GM18951 (cell line): Measurements from ENCODE around the gene POMGNT1.

Experiments used
- POLR2A ChIP-seq: IDR thresholded peaks from 4 replicates; pipeline ENCODE4 v1.6.1; 2011; ENCODE audit warnings: mild to moderate bottlenecking; ENCODE audit not compliant: insufficient read length, insufficient read depth; ENCODE audit errors: extremely low read depth
- in situ Hi-C: fragments of 300-500 bp; cut with MboI; formaldehyde crosslinking; loops from one replicate; pipeline ENCODE4 v1.12.0; 2022; ENCODE audit warnings: low sequenced_read_pairs, mixed read lengths, inconsistent platforms; ENCODE audit not compliant: unreplicated experiment

POMGNT1 gene

GRCh38 chr1:46221749-46222148, 23.5 kb upstream of the POMGNT1 start:
- in situ Hi-C loops = no loop called here
- no peak for TF ChIP-seq POLR2A

DNA sequence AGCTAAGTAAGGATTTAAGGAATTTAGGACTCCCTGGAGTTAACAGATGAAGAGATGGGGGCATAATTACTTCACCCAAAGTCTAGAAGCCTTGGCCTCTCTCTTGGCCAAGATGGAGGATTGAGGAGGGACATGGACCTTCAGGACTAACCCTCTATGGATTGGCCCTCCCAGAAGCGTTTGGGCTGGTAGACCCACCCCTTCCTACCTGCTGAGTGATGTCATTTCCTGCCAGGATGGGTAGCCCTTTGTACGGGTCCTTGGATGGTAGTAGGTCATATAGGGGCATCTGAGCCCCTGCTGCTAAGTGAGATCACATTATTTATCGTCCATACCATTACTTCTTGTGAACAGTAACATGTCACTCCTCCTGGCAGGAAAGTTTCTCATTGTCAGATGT, 22.6 kb upstream of the POMGNT1 start:
- no peak for TF ChIP-seq POLR2A
- in situ Hi-C loops = no loop called here

- no peak for TF ChIP-seq POLR2A
- in situ Hi-C loops = no loop called here
Observed at GRCh38 chr1:46219551-46220520, 21.6 kb upstream of the POMGNT1 start.

GRCh38 chr1:46218443-46218842, 20.2 kb upstream of the POMGNT1 start:
- in situ Hi-C loops = no loop called here
- TF ChIP-seq POLR2A = no peak

DNA sequence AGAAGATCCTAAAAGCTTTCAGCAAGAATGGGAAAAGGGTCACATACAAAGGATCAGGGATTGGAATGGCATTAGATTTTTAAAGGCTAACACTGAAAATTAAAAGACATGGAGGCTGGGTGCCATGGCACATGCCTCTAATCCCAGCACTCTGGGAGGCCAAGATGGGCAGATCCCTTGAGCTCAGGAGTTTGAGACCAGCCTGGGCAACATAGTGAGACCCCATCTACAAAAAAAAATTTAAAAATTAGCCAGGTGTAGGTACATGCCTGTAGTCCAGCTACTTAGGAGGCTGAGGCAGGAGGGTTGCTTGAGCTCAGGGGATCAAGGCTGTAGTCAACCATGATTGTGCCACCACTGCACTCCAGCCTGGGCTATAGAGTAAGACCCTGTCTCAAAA, 17.3 kb upstream of the POMGNT1 start:
- in situ Hi-C loops = no loop called here

GRCh38 chr1:46211051-46211450, 12.8 kb upstream of the POMGNT1 start:
- in situ Hi-C loops = no loop called here
- TF ChIP-seq POLR2A = no peak

More for the DNA sequence above, 17.3 kb upstream of the POMGNT1 start:
- no peak for TF ChIP-seq POLR2A

DNA sequence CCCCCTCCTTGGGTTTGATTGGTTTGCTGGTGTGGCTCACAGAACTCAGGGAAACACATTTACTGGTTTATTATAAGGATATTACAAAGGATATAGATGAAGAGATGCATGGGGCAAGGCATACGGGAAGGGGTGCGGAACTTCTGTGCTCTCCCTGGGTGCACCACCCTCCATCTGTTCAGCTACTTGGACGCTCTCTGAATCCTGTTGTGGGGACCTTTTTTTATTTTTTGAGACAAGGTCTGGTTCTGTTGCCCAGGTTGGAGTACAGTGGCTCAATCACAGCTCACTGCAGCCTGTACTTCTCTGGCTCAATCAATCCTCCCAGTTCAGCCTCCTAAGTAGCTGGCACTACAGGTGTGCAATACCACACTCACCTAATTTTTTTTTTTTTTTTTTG, 12.3 kb upstream of the POMGNT1 start:
- no peak for TF ChIP-seq POLR2A
- in situ Hi-C loops = no loop called here

DNA sequence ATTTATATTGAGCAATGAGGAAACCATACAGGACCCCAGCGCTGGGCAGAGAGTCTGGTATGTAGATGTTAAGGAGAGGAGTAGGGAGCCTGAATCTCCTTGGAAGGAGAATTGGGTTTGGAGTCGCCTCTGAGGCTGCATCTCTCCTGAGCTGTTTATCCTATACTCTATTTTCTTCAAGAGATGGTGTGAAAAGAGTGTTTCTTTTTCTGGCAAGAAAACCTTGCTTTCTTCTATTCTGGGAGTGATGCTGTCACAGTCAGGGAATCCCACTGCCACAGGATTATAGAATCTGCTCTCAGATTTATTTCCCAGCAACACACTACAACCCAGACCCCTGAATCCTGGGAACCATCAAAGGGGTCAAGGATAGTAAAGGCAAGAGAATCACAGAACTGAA, 8.2 kb upstream of the POMGNT1 start:
- no peak for TF ChIP-seq POLR2A
- in situ Hi-C loops = no loop called here

GRCh38 chr1:46205791-46206190, 7.6 kb upstream of the POMGNT1 start:
- in situ Hi-C loops = no loop called here
- TF ChIP-seq POLR2A = no peak

DNA sequence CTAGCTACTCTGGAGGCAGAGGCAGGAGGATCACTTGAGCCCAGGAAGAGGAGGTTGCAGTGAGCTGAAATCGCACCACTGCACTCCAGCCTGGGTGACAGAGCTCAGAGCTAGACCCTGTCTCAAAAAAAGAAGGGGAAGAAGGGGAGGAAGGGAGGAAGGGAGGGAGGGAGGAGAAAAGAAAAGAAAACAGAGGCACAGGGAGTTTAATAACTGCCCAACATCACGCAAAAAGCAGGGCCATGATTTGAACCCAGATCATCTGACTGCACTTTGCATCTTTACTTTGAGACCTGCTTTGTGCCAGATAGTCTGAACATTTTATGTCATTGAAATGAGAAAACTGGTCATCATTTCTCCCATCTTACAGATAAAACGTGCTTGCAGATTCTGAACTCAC, 6.9 kb upstream of the POMGNT1 start:
- no peak for TF ChIP-seq POLR2A
- in situ Hi-C loops = no loop called here

DNA sequence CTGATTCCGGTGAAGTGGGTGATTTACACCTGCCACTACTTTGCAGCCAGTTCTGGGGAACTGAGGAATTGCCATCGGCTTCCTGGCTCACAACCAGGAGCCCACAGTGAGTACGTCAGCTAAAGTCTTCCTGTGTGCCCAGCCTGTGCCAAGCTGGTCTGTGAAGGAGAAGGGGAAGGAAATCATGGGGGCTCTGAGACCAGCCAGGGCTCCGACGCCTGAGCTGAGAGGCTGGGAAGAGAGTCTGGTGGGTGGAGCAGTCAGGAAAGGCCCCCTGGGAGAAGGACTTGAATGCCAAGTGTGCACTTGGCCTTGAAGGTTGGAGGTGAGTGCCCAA, 6.1 kb upstream of the POMGNT1 start:
- in situ Hi-C loops = no loop called here

DNA sequence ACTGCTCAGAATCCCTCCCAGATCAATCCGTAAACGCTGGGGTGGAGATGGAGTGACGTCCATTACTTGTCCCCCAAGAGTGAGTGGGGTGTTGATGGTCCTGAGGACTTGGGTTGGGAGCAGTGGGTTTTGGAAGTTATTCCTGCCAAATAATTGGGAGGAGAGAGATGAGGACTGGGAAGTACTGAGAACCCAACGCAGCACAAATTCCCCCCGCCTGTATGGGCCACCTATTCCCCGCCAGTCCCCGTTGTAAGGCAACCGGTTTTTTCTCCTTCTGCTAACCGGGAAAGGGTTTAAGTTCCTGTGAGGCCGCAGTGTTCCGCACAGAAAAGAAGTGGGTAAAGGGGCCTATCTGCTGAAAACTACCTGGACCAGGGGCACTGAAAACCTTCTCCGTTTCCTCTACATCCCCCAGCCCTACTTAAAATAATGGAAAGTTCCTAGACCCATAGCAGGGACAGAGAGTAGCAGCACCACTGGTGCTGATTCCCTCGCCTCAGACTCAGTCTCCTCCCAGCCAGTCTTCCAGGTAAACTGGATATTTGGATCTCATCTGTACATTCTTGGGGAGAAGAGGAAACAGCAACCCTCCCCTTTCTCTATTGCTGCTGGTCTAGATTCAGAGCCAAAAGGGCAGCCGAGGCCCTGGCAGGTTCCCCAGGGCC, 5.6 kb upstream of the POMGNT1 start:
- in situ Hi-C loops = no loop called here
- no peak for TF ChIP-seq POLR2A

More for the DNA sequence above, 6.1 kb upstream of the POMGNT1 start:
- TF ChIP-seq POLR2A = no peak

DNA sequence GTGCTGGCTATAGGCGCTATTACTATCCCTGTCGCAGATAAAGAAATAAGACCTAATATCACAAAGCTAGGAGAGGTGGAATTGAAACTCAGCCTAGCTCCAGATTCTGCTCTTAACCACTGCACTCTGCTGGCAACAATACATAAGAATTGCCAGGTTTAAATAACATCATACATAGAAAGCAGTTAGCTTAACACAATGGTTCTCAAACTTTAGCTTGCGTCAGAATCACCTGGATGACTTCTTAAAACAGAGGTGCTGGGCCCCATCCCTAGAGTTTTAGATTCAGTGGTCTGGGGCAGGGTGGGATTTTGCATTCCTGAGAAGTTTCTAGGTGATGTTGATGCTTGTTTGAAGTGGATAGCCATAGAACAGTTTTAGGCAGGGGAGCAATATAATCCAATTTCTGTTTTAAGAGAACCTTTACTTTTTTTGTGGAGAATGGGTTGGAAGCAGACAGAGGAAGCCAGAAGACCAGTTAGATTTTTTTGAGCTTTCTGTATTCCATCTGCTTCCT, 1.1 kb upstream of the POMGNT1 start:
- TF ChIP-seq POLR2A = no peak
- in situ Hi-C loops = no loop called here

GRCh38 chr1:46197560-46197963, 672 bp downstream of the POMGNT1 start:
- no peak for TF ChIP-seq POLR2A
- in situ Hi-C loops = no loop called here
